A673 (cell line): ENCODE measurements around the gene GIPC2. TPM values are rescaled to one million over a fixed set of nuclear protein-coding genes. Genes with fewer than 3 reads are reported as not detected.

Experiments used
- BruUV-seq: library from RNA; stranded (reverse); fragments of 400-500 nt; replicated peaks from 2 replicates; lab custom pipeline; 2021; lab: Mats Ljungman, UMichigan
- CTCF ChIA-PET: fragments of 300-600 bp; sonication (Branson Sonifier 250); formaldehyde crosslinking; loops from one replicate; lab custom pipeline; 2022; ENCODE audit warnings: antibody characterized with exemption; lab: Charles Lee
- POLR2A ChIA-PET: fragments of 300-600 bp; sonication (Branson Sonifier 250); formaldehyde crosslinking; loops from one replicate; lab custom pipeline; 2022; ENCODE audit warnings: antibody characterized with exemption; ENCODE audit not compliant: low non-redundant PET; lab: Charles Lee
- DNase-seq: peaks from one replicate; pipeline ENCODE4 v3.0.0-alpha.2; 2015; ENCODE audit warnings: low spot score
- H3K27ac ChIP-seq: fragments of 200-600 bp; sonication (generic); 2 replicates; pipeline ENCODE4 v1.5.1; 2016; ENCODE audit warnings: mixed run types, low read depth, mild to moderate bottlenecking, mixed read lengths, antibody characterized with exemption, low read length; ENCODE audit not compliant: poor library complexity, severe bottlenecking
- H3K27me3 ChIP-seq: fragments of 200-600 bp; sonication (generic); replicated peaks from 2 replicates; pipeline ENCODE4 v1.6.1; 2017; ENCODE audit warnings: mixed run types, low read depth, mild to moderate bottlenecking, mixed read lengths, antibody characterized with exemption, low read length; ENCODE audit not compliant: insufficient read depth, poor library complexity
- H3K36me3 ChIP-seq: fragments of 200-600 bp; sonication (generic); 2 replicates; pipeline ENCODE4 v1.6.1; 2016; ENCODE audit warnings: mixed run types, mild to moderate bottlenecking, mixed read lengths, antibody characterized with exemption, low read length; ENCODE audit not compliant: insufficient read depth, poor library complexity, severe bottlenecking
- H3K4me1 ChIP-seq: fragments of 200-600 bp; sonication (generic); 2 replicates; pipeline ENCODE4 v1.6.1; 2017; ENCODE audit warnings: mixed run types, mild to moderate bottlenecking, mixed read lengths, antibody characterized with exemption, low read length; ENCODE audit not compliant: insufficient read depth, poor library complexity, severe bottlenecking
- H3K4me3 ChIP-seq: fragments of 200-600 bp; sonication (generic); 2 replicates; pipeline ENCODE4 v1.5.1; 2016; ENCODE audit warnings: low read depth, mixed run types, mild to moderate bottlenecking, mixed read lengths, low read length; ENCODE audit not compliant: poor library complexity, severe bottlenecking
- H3K9me3 ChIP-seq: fragments of 200-600 bp; sonication (generic); 2 replicates; pipeline ENCODE4 v1.6.1; 2016; ENCODE audit warnings: mixed run types, low read depth, mild to moderate bottlenecking, mixed read lengths, antibody characterized with exemption, low read length; ENCODE audit not compliant: poor library complexity, severe bottlenecking
- EZH2 ChIP-seq: fragments of 200-600 bp; sonication (generic); IDR thresholded peaks from 2 replicates; pipeline ENCODE4 v1.6.1; 2017; ENCODE audit warnings: borderline replicate concordance, low read depth, mild to moderate bottlenecking, mixed read lengths, antibody characterized with exemption, low read length; ENCODE audit not compliant: poor library complexity, severe bottlenecking
- intact Hi-C: fragments of 100-400 bp; cut with micrococcal nuclease; formaldehyde crosslinking; loops from one replicate; pipeline ENCODE4 v1.10.0; 2022; ENCODE audit not compliant: unreplicated experiment
- total RNA-seq: library from RNA; stranded (reverse); gene quantifications from 2 replicates; pipeline ENCODE4 v1.2.3, GENCODE V29; 2021
- TF ChIP-seq, protein P1 (sequence below): fragments of 300-800, 200-600 bp; sonication (generic); conservative IDR thresholded peaks from 2 replicates; pipeline ENCODE4 v1.5.1; 2017; ENCODE audit warnings: low read depth, mild to moderate bottlenecking, antibody characterized with exemption, low read length, moderate library complexity, mixed read lengths

Gene GIPC2
- total RNA-seq, 1 experiment from 2014 or later: not detected

- Histone ChIP-seq H3K9me3 (no peaks in the 10 kb centered on the region), H3K27me3 (peaks cover 15% of the 10 kb centered on the region), H3K36me3 (no peaks in the 10 kb centered on the region), H3K4me1 (no peaks in the 10 kb centered on the region), H3K27ac (no peak overlapping the region), H3K4me3 (no peak overlapping the region)
- CTCF ChIA-PET: no interaction called here
- intact Hi-C loops: no loop called here
- TF ChIP-seq, protein P1, sequence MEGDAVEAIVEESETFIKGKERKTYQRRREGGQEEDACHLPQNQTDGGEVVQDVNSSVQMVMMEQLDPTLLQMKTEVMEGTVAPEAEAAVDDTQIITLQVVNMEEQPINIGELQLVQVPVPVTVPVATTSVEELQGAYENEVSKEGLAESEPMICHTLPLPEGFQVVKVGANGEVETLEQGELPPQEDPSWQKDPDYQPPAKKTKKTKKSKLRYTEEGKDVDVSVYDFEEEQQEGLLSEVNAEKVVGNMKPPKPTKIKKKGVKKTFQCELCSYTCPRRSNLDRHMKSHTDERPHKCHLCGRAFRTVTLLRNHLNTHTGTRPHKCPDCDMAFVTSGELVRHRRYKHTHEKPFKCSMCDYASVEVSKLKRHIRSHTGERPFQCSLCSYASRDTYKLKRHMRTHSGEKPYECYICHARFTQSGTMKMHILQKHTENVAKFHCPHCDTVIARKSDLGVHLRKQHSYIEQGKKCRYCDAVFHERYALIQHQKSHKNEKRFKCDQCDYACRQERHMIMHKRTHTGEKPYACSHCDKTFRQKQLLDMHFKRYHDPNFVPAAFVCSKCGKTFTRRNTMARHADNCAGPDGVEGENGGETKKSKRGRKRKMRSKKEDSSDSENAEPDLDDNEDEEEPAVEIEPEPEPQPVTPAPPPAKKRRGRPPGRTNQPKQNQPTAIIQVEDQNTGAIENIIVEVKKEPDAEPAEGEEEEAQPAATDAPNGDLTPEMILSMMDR: no peak
- TF ChIP-seq EZH2: no peak
- no peak for DNase-seq
- POLR2A ChIA-PET: no interaction called here
- BruUV-seq: no TSS peak
Observed at GRCh38 chr1:78051005-78051404, 5.2 kb downstream of the GIPC2 start.

DNA sequence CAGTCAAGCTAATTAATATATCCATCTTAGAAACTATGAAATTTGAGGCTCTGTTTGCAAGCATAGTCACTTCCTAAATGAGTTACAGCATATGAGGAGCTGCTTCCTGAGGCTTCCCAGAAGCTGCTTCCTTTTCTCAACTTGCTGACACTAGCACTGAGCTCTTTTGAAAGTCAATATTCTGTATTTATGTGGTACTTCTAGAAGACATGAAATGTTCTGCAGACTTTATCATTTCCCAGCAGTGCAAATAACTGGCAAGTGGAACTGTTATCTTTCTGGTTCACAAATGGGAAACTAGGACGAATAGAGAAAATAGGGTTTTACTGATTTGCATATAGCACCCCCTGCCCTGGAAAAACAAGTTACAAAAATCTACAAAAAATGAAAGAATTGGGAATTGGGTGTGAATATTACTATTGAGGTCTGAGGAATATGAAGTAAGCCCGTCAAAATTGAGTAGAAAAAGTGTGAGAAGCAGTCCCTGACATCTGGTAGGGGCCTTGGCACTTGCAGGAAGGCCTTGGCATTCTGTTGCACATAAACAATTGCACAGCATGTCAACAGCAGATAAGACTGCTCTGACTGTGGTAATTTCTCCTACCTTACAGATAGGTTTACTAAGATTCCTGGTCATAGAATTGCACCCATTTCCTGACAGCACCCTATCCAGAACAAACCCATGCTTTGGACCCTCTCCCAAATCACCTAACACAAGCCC is 7.1 kb downstream of the GIPC2 start:
- Histone ChIP-seq H3K27ac (no peak overlapping the region), H3K4me3 (no peak overlapping the region), H3K9me3 (no peaks in the 10 kb centered on the region), H3K36me3 (no peaks in the 10 kb centered on the region), H3K4me1 (no peaks in the 10 kb centered on the region), H3K27me3 (no peaks in the 10 kb centered on the region)
- TF ChIP-seq, protein P1: no peak
- TF ChIP-seq EZH2: no peak
- ChIA-PET POLR2A (no interaction called here), CTCF (no interaction called here)
- intact Hi-C loops: no loop called here
- DNase-seq: no peak
- no TSS peak for BruUV-seq

- no TSS peak for BruUV-seq
- Histone ChIP-seq H3K9me3 (no peaks in the 10 kb centered on the region), H3K36me3 (no peaks in the 10 kb centered on the region), H3K4me3 (no peak overlapping the region), H3K4me1 (no peaks in the 10 kb centered on the region), H3K27ac (no peak overlapping the region), H3K27me3 (no peaks in the 10 kb centered on the region)
- no peak for DNase-seq
- ChIA-PET POLR2A (no interaction called here), CTCF (no interaction called here)
- TF ChIP-seq, protein P1: no peak
- TF ChIP-seq EZH2: no peak
- intact Hi-C loops: no loop called here
Observed at GRCh38 chr1:78053498-78053897, 7.7 kb downstream of the GIPC2 start.
